ENCODE results near the gene TAS2R16.

The TAS2R16 gene

DNA sequence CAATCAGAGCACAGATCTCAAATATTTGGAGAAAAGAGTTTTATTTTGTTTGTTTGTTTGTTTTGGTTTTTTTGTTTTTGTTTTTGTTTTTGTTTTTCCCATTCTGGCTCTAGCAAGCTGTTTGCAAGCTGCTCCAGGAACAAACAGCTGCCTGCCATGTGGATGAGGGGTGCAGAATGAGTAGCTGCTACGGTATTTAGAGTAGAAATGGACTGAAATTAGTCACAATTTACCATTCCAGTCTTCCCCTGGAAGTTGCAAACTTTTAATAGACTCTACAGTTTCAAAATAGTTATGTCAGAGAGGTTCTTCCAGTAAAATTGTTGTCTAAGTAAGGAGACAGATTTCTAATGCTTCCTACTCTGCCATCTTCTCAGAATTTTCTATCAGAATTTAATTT lies 27.1 kb upstream of the TAS2R16 start (continued):
- no peak for TF ChIP-seq SNAI2 (CRISPR knock-in tag; IDR thresholded peaks at IDR 0.05)
- no peak for TF ChIP-seq GLIS3 (CRISPR knock-in tag; IDR thresholded peaks at IDR 0.05)
- TF ChIP-seq ZNF565 (CRISPR knock-in tag; conservative IDR thresholded peaks at IDR 0.05; ENCODE audit: low read depth): no peak
- no peak for TF ChIP-seq CSDC2 (CRISPR knock-in tag; IDR thresholded peaks at IDR 0.05)
- no peak for TF ChIP-seq ESRRG (CRISPR knock-in tag; IDR thresholded peaks at IDR 0.05)
- no peak for TF ChIP-seq CREB5 (CRISPR knock-in tag; IDR thresholded peaks at IDR 0.05; ENCODE audit: low read depth)
- TF ChIP-seq OSR1 (CRISPR knock-in tag; IDR thresholded peaks at IDR 0.05): no peak
- TF ChIP-seq ZFP30 (CRISPR knock-in tag; IDR thresholded peaks at IDR 0.05): no peak
- TF ChIP-seq BACH2 (CRISPR knock-in tag; IDR thresholded peaks at IDR 0.05; ENCODE audit: borderline replicate concordance): no peak
- TF ChIP-seq ARNTL (CRISPR knock-in tag; IDR thresholded peaks at IDR 0.05; ENCODE audit: borderline replicate concordance, low read depth): no peak
- no peak for TF ChIP-seq ZNF70 (CRISPR knock-in tag; IDR thresholded peaks at IDR 0.05)
- TF ChIP-seq RARB (CRISPR knock-in tag; IDR thresholded peaks at IDR 0.05): no peak
- no peak for TF ChIP-seq PPARA (CRISPR knock-in tag; IDR thresholded peaks at IDR 0.05; ENCODE audit: borderline replicate concordance)
- no peak for TF ChIP-seq ISL1 (CRISPR knock-in tag; IDR thresholded peaks at IDR 0.05)

- no peak for ATAC-seq
- TF ChIP-seq ZNF70 (CRISPR knock-in tag; IDR thresholded peaks at IDR 0.05) (no peak), CREB5 (CRISPR knock-in tag; IDR thresholded peaks at IDR 0.05; ENCODE audit: low read depth) (no peak), ESRRG (CRISPR knock-in tag; IDR thresholded peaks at IDR 0.05) (no peak), TCF4 (CRISPR knock-in tag; IDR thresholded peaks at IDR 0.05; ENCODE audit: borderline replicate concordance) (no peak), ZNF8 (CRISPR knock-in tag; IDR thresholded peaks at IDR 0.05) (no peak), GLIS3 (CRISPR knock-in tag; IDR thresholded peaks at IDR 0.05) (no peak), BACH2 (CRISPR knock-in tag; IDR thresholded peaks at IDR 0.05; ENCODE audit: borderline replicate concordance) (no peak), ZC3H10 (CRISPR knock-in tag; IDR thresholded peaks at IDR 0.05) (no peak), ISL1 (CRISPR knock-in tag; IDR thresholded peaks at IDR 0.05) (no peak), OSR1 (CRISPR knock-in tag; IDR thresholded peaks at IDR 0.05) (no peak), ARNTL (CRISPR knock-in tag; IDR thresholded peaks at IDR 0.05; ENCODE audit: borderline replicate concordance, low read depth) (no peak), CSDC2 (CRISPR knock-in tag; IDR thresholded peaks at IDR 0.05) (no peak), ZFP30 (CRISPR knock-in tag; IDR thresholded peaks at IDR 0.05) (no peak), TSHZ2 (CRISPR knock-in tag; IDR thresholded peaks at IDR 0.05) (no peak), TOX (CRISPR knock-in tag; IDR thresholded peaks at IDR 0.05; ENCODE audit: borderline replicate concordance) (no peak), PPARA (CRISPR knock-in tag; IDR thresholded peaks at IDR 0.05; ENCODE audit: borderline replicate concordance) (no peak), RARB (CRISPR knock-in tag; IDR thresholded peaks at IDR 0.05) (no peak), PATZ1 (CRISPR knock-in tag; IDR thresholded peaks at IDR 0.05; ENCODE audit: borderline replicate concordance) (no peak)
- TF ChIP-seq, protein P1, sequence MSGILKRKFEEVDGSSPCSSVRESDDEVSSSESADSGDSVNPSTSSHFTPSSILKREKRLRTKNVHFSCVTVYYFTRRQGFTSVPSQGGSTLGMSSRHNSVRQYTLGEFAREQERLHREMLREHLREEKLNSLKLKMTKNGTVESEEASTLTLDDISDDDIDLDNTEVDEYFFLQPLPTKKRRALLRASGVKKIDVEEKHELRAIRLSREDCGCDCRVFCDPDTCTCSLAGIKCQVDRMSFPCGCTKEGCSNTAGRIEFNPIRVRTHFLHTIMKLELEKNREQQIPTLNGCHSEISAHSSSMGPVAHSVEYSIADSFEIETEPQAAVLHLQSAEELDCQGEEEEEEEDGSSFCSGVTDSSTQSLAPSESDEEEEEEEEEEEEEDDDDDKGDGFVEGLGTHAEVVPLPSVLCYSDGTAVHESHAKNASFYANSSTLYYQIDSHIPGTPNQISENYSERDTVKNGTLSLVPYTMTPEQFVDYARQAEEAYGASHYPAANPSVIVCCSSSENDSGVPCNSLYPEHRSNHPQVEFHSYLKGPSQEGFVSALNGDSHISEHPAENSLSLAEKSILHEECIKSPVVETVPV (CRISPR knock-in tag; IDR thresholded peaks at IDR 0.05): no peak
- TF ChIP-seq, protein P2, sequence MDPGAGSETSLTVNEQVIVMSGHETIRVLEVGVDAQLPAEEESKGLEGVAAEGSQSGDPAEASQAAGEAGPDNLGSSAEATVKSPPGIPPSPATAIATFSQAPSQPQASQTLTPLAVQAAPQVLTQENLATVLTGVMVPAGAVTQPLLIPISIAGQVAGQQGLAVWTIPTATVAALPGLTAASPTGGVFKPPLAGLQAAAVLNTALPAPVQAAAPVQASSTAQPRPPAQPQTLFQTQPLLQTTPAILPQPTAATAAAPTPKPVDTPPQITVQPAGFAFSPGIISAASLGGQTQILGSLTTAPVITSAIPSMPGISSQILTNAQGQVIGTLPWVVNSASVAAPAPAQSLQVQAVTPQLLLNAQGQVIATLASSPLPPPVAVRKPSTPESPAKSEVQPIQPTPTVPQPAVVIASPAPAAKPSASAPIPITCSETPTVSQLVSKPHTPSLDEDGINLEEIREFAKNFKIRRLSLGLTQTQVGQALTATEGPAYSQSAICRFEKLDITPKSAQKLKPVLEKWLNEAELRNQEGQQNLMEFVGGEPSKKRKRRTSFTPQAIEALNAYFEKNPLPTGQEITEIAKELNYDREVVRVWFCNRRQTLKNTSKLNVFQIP (CRISPR knock-in tag; IDR thresholded peaks at IDR 0.05; ENCODE audit: borderline replicate concordance, low read depth): no peak
Observed at GRCh38 chr7:123012435-123012834, 16.9 kb upstream of the TAS2R16 start.
